EL (cell line): ENCODE data around the gene SPATA32.
A peak's percentile ranks its signal among the peaks of the same experiment; 100 is the strongest.

Experiments used
- DNase-seq: peaks from one replicate; pipeline ENCODE4 v3.0.0-alpha.2; 2016

SPATA32 gene

DNA sequence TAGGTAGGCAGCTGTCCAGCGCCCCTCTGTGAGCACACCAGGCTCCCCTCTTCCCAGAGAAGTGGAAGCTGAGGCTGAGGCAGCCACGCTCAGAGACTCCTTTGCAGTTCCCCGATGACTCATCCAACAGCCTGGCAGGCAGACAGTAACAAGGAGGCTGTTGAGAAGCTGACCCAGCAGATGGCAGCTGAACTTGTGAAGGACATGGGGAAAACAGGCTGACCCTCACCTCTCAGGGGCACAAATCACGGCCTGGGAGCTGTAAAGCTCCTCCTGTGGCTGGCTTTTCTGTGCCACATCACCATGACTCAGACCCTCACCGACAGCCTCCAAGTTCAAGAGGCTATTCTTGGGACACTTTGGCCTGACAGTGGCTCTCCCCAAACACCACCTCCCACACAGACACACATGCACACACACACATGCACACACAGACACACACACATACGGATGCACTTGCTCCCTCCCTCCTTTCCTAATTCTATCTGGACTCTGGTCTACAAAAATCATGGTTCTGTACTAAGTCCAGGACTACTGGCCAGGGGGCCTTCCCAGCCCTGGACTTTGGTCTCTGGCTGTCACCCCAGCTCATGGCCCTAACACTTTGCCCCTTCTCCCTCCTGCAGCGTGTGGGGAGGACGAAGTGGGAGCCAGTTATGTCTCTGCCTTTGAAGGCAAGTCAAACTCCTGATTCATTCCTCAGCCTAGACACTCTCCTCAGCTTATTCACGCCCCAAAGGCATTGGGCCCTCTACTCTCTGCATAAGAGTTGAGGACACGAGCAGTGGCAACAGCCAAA is 31.7 kb upstream of the SPATA32 start:
- peak; percentile 97 for DNase-seq

GRCh38 chr17:45292696-45293412 is 31.0 kb upstream of the SPATA32 start:
- no peak for DNase-seq

- DNase-seq, result no peak
These were observed 29.4 kb upstream of the SPATA32 start for GRCh38 chr17:45291171-45291805.

DNA sequence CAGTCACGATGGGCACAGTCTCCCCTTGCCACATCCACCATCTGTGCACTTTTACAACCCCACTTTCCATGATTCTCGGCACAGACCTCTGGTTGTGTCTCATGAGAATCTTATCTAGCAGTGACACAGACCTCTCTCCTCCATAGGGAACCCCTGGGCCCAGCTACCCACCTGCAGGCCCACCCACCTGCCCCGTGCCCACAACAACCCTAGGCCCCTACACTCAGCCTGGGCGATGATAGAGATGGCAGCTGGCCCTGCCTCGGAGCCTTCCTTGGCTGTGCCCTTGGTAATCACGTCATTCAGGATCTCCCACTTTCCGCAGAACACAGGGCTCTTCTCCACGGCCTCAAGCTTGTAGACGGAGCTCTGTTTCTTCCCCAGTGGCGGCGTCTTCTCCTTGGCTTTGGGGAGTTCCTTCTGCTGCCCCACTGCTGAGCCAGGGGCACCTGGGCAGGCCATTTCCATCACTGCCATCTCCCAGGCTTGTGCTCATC is 28.4 kb upstream of the SPATA32 start:
- no peak for DNase-seq

DNA sequence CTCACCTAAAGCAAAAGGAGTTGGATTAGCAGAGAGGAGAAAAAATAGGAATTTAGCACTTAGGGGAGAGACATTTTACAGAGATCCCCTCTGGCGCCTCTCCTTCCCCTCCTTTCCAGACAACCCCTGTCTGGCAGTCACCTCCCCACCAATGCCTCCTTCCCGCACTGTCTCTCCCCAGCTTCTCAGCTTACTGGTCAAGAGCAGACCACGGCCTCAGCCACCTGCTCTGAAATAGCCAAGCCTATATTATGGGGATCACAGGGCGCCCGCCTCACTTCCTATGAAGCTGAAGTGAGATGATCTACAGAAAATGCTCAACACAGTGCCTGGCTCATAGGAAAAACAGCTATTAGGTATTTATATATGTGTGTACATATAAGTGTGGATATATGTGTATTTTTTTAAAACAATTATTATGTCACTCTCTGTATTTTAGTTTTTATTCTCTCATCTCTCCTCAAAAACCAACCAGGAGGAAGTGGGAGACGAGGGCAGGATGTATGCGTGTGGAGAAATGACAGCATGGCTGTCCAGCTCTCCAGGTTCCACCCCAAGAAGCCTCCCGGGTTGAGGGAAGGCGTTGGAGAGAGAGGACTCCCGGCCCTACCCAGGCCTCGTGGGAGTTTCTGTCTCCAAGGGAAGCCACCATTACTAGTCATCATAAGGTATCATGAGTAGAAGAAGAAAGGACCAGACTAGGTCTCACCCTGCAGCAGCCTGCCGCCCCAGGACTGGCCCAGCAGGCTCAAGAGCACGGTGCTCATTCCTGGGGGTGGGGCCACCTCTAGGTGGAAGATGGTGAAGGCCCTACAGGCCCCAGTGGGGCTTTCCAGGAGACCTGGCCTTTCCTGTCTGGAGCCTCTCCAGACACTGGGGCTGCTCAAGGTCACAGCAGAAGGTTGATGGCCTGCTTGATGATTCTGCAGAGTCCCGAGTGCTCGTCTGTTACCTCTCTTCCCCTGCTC is 27.7 kb upstream of the SPATA32 start:
- no peak for DNase-seq

DNA sequence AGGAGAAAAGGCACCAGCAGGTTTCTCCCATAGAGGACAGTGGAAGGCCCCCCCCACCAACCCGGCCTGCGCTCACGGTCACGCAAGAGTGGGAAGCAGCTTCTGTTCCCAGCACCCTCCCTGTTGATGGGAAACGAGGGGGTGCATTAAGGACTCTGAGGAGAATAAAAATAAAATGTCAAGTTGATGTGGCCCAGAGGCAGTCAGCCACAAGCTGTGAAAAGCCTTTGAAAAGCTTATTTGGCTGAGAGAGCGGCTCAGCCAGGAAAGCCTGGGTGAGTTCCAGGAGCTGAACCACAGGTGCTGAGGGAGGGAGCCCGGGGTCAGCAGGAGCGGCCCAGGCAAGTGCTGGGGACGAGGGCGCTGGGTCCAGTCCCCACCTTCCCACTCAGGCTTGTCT is 26.9 kb upstream of the SPATA32 start:
- DNase-seq, result no peak

GRCh38 chr17:45287526-45288500 is 25.9 kb upstream of the SPATA32 start:
- DNase-seq, result peak; percentile 52

DNA sequence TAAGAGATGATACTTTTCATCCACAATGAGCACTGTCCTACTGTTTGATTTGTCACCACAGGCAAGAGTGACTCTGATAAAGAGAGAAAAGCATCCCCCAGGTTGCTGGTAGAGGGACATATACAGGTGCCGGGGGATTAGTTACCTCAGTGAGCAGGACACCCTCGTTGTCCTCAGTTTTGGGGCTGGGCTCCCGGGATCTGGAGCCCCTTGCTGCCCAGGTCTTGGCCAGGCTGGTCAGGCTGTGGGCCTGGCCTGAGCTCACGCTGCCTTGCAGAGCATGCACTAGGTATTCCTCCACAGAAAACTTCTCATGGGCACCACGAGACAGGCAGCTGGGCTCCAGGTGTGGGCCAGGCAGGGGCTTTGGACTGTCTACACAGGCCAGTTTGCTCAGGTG is 24.4 kb upstream of the SPATA32 start:
- no peak for DNase-seq

DNA sequence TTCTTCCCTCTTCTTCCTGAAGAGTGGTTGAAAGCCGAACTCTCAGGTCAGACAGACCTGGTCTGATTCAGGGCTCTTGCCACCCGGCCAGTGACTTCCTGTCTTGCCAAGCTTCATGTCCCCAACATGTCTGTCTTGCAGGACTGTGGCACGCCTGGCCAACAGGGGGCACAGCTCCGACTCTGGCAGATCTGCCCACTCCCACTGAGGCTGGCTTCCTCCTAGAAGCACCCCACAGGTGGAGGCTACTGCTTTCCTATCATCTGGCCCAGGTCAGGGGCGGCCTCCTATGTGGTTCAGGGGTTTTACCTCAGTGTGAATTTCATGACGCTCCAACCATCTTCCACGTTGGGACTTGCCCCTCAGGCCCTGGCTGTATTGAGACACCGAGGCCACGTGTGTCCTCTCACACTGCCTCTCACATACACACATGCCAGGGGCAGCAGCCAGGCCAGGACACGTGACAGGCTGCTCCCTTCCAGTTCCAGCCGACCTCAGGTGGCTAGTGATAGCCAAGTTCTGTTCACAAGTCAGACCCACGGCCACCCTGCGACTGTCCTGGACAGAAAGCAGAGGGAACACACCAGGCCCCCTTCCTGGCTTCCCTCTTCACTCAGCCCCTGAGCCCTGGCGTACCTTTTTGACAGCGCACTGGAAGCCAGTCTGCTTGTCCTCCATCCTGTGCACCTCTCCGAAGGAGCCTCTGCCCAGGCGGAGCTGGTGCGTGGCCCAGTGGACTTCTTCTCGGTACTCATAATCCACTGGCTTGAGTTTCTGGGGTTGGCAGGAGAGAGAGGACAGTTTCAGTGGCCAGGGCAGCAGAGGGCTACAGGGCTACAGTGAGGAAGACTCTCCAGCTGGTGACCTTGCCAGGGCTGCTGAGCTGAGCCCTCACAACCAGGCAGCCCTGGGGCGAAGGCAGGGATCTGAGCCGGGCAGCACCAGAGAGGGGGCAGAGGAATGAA is 22.6 kb upstream of the SPATA32 start:
- DNase-seq, result no peak

- no peak for DNase-seq
These were observed 21.8 kb upstream of the SPATA32 start for GRCh38 chr17:45283711-45284110.

GRCh38 chr17:45282683-45283644 is 21.1 kb upstream of the SPATA32 start:
- DNase-seq, result no peak

- no peak for DNase-seq
These were observed 18.0 kb upstream of the SPATA32 start for GRCh38 chr17:45279898-45280297.

DNA sequence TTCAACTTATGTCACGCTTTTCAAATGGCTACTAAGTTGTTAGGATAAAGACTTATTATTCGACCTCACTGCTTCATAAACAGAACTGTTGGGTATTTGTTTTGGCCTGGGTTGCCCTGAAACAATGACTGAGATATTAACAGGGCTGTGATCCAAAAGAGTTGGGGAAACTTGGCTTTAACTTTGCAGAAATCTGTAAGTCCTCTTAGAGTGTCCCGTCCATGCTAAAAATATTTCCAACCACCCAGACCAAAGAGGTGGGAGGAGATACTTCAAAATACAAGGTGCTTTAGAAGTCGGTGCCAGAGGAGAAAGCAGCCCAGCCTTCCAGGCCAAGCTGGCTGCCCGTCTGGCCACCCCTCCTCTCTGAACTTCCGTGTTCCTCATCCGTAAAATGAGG is 16.1 kb upstream of the SPATA32 start:
- DNase-seq, result no peak

- peak; percentile 91 for DNase-seq
These were observed 15.4 kb upstream of the SPATA32 start for GRCh38 chr17:45277216-45277849.

DNA sequence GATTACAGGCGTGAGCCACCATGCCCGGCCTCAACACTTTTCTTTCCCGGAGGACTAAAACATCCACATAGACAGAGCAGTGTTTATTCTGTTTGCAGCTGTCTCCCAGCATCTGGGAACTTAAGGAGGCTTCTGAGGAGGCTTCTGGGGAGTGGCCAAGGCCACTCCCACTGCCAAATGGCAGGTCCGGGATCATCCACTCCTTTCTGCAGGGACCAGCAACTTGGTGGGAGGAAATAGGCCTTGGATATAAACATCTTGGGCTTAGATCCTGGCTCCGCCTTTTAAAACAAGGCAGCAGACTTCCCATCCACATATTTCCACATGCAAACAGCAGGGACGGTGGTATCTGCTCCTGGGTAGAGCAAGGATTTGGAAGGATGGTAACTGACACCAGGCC is 14.1 kb upstream of the SPATA32 start:
- DNase-seq, result no peak

- DNase-seq, result no peak
These were observed 12.1 kb upstream of the SPATA32 start for GRCh38 chr17:45274033-45274432.

GRCh38 chr17:45273551-45273957 is 11.7 kb upstream of the SPATA32 start:
- DNase-seq, result no peak

DNA sequence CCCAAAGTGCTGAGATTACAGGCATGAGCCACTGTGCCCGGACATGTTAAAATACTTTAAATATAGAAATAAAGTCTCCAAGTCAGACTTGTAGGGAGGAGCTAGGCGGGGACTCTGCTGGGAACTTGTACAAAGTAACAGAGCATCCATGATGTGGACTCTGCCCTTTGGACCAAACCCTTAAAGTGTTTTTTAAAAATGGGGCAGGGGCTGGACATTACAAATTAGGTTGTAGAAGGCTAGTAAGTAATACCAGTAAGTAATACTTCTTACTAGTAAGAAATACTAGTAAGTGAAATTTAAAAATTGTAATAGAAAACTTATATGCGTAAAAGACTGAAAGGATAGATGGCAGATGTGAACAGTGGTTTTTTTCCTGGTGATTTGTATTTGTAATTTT is 9.7 kb upstream of the SPATA32 start:
- DNase-seq, result no peak
